Natural killer cell treated with Interleukin-12 subunit alpha and Interleukin-12 subunit beta and Interleukin-15 and Interleukin-18, amount 100 ng/mL, for 72 hours (primary cell): ENCODE measurements around the gene ITGA11. TPM values are rescaled to one million over a fixed set of nuclear protein-coding genes. Genes with fewer than 3 reads are reported as not detected.

Experiments used
- ATAC-seq, 2 donors: fragments of 150-1000 bp; cut with Tn5 transposase in 1 of 2; sonication (Bioruptor Pico), chemical (Tn5 transposase) in 1 of 2; 2 replicates each; pipeline ENCODE4 v1.10.0; 2021
- DNase-seq: peaks from one replicate; pipeline ENCODE4 v3.0.0; 2022; ENCODE audit warnings: low spot score
- H3K27ac Mint-ChIP-seq, 2 donors: 1 replicate in 1 of 2; 2 replicates in 1 of 2; pipeline ENCODE4 v1.8.0; 2022; ENCODE audit warnings: mixed read lengths in 2 of 2, mild to moderate bottlenecking in 1 of 2, moderate library complexity in 1 of 2
- H3K27me3 Mint-ChIP-seq, 2 donors: 1 replicate in 1 of 2; 2 replicates in 1 of 2; pipeline ENCODE4 v1.8.0; 2022; ENCODE audit warnings: mixed read lengths in 2 of 2
- H3K36me3 Mint-ChIP-seq: one replicate; pipeline ENCODE4 v1.8.0; 2022; ENCODE audit warnings: mixed read lengths
- H3K4me1 Mint-ChIP-seq, 2 donors: 1 replicate in 1 of 2; 2 replicates in 1 of 2; pipeline ENCODE4 v1.8.0; 2022; ENCODE audit warnings: low read depth in 2 of 2, mixed read lengths in 2 of 2, mild to moderate bottlenecking in 1 of 2
- H3K4me3 Mint-ChIP-seq: one replicate; pipeline ENCODE4 v1.8.0; 2022; ENCODE audit warnings: mixed read lengths
- H3K9me3 Mint-ChIP-seq: 2 replicates; pipeline ENCODE4 v1.8.0; 2022; ENCODE audit warnings: mixed read lengths
- total RNA-seq, 2 donors: library from RNA; stranded (reverse); gene quantifications; one replicate each; pipeline ENCODE4 v1.2.3, GENCODE V29; 2022

The ITGA11 gene
- total RNA-seq, 2 donors from 2014 or later = 0.17 to 0.98 TPM

GRCh38 chr15:68369931-68370767 is 61.8 kb downstream of the ITGA11 start:
- ATAC-seq = no peak
- peak; percentile 12 for DNase-seq
- Mint-ChIP-seq H3K4me1 (no peaks in the 10 kb centered on the region), H3K9me3 (no peaks in the 10 kb centered on the region), H3K36me3 (no peaks in the 10 kb centered on the region), H3K27ac (no peak overlapping the region), H3K4me3 (no peak overlapping the region), H3K27me3 (peaks cover 12 to 13% of the 10 kb centered on the region in 2 donors)

GRCh38 chr15:68368731-68369435 is 63.1 kb downstream of the ITGA11 start:
- no peak overlapping the region for H3K4me3 Mint-ChIP-seq

GRCh38 chr15:68367992-68368391 is 64.0 kb downstream of the ITGA11 start:
- H3K4me3 Mint-ChIP-seq = no peak overlapping the region
- ATAC-seq (no peak), DNase-seq (no peak)
- H3K9me3 Mint-ChIP-seq = no peaks in the 10 kb centered on the region
- H3K27ac Mint-ChIP-seq = no peak overlapping the region
- H3K27me3 Mint-ChIP-seq = peaks cover 13 to 14% of the 10 kb centered on the region in 2 donors
- no peaks in the 10 kb centered on the region for H3K4me1 Mint-ChIP-seq
- H3K36me3 Mint-ChIP-seq = no peaks in the 10 kb centered on the region

More at GRCh38 chr15:68368731-68369435, 63.1 kb downstream of the ITGA11 start:
- peaks cover 13 to 14% of the 10 kb centered on the region in 2 donors for H3K27me3 Mint-ChIP-seq
- DNase-seq = peak; percentile 23
- no peaks in the 10 kb centered on the region for H3K4me1 Mint-ChIP-seq
- H3K27ac Mint-ChIP-seq = no peak overlapping the region
- no peaks in the 10 kb centered on the region for H3K36me3 Mint-ChIP-seq
- H3K9me3 Mint-ChIP-seq = no peaks in the 10 kb centered on the region
- no peak for ATAC-seq

- no peak for DNase-seq
- no peak overlapping the region for H3K27ac Mint-ChIP-seq
- no peaks in the 10 kb centered on the region for H3K9me3 Mint-ChIP-seq
- no peak overlapping the region for H3K4me3 Mint-ChIP-seq
- no peak for ATAC-seq
- no peaks in the 10 kb centered on the region for H3K4me1 Mint-ChIP-seq
- peaks cover 13 to 14% of the 10 kb centered on the region in 2 donors for H3K27me3 Mint-ChIP-seq
- H3K36me3 Mint-ChIP-seq = no peaks in the 10 kb centered on the region
Measured at GRCh38 chr15:68367226-68367625, 64.7 kb downstream of the ITGA11 start.

- H3K27ac Mint-ChIP-seq = no peak overlapping the region
Measured at GRCh38 chr15:68366314-68366713, 65.6 kb downstream of the ITGA11 start.

GRCh38 chr15:68365770-68366169 is 66.2 kb downstream of the ITGA11 start:
- H3K27me3 Mint-ChIP-seq = peaks cover 13 to 14% of the 10 kb centered on the region in 2 donors
- no peak overlapping the region for H3K27ac Mint-ChIP-seq
- no peak overlapping the region for H3K4me3 Mint-ChIP-seq
- DNase-seq (no peak), ATAC-seq (no peak)
- no peaks in the 10 kb centered on the region for H3K36me3 Mint-ChIP-seq
- no peaks in the 10 kb centered on the region for H3K4me1 Mint-ChIP-seq
- no peaks in the 10 kb centered on the region for H3K9me3 Mint-ChIP-seq

More at GRCh38 chr15:68366314-68366713, 65.6 kb downstream of the ITGA11 start:
- DNase-seq = no peak
- H3K27me3 Mint-ChIP-seq = peaks cover 13 to 14% of the 10 kb centered on the region in 2 donors
- no peaks in the 10 kb centered on the region for H3K9me3 Mint-ChIP-seq
- no peaks in the 10 kb centered on the region for H3K36me3 Mint-ChIP-seq
- H3K4me1 Mint-ChIP-seq = no peaks in the 10 kb centered on the region
- no peak overlapping the region for H3K4me3 Mint-ChIP-seq
- ATAC-seq = no peak

- H3K4me3 Mint-ChIP-seq = no peak overlapping the region
- no peaks in the 10 kb centered on the region for H3K4me1 Mint-ChIP-seq
- no peak overlapping the region for H3K27ac Mint-ChIP-seq
- peaks cover 13 to 14% of the 10 kb centered on the region in 2 donors for H3K27me3 Mint-ChIP-seq
- no peaks in the 10 kb centered on the region for H3K9me3 Mint-ChIP-seq
- ATAC-seq (no peak), DNase-seq (no peak)
- no peaks in the 10 kb centered on the region for H3K36me3 Mint-ChIP-seq
Measured at GRCh38 chr15:68365140-68365745, 66.7 kb downstream of the ITGA11 start.

- H3K36me3 Mint-ChIP-seq = no peaks in the 10 kb centered on the region
- H3K4me3 Mint-ChIP-seq = no peak overlapping the region
- no peaks in the 10 kb centered on the region for H3K4me1 Mint-ChIP-seq
- no peak for DNase-seq
- H3K9me3 Mint-ChIP-seq = no peaks in the 10 kb centered on the region
- no peak overlapping the region for H3K27ac Mint-ChIP-seq
- peaks cover 11 to 12% of the 10 kb centered on the region in 2 donors for H3K27me3 Mint-ChIP-seq
- no peak for ATAC-seq
Measured at GRCh38 chr15:68364660-68365035, 67.3 kb downstream of the ITGA11 start.

- no peaks in the 10 kb centered on the region for H3K4me1 Mint-ChIP-seq
- no peaks in the 10 kb centered on the region for H3K9me3 Mint-ChIP-seq
- DNase-seq (no peak), ATAC-seq (no peak)
- H3K4me3 Mint-ChIP-seq = no peak overlapping the region
- H3K27me3 Mint-ChIP-seq = peaks cover 9 to 12% of the 10 kb centered on the region in 2 donors
- H3K27ac Mint-ChIP-seq = no peak overlapping the region
- H3K36me3 Mint-ChIP-seq = no peaks in the 10 kb centered on the region
Measured at GRCh38 chr15:68364028-68364659, 67.8 kb downstream of the ITGA11 start.

GRCh38 chr15:68363353-68363752 is 68.6 kb downstream of the ITGA11 start:
- Mint-ChIP-seq H3K27ac (no peak overlapping the region), H3K36me3 (no peaks in the 10 kb centered on the region), H3K9me3 (no peaks in the 10 kb centered on the region), H3K4me1 (no peaks in the 10 kb centered on the region), H3K27me3 (peaks cover 9% of the 10 kb centered on the region in 2 donors), H3K4me3 (no peak overlapping the region)
- ATAC-seq (no peak), DNase-seq (no peak)

- H3K9me3 Mint-ChIP-seq = no peaks in the 10 kb centered on the region
- H3K4me1 Mint-ChIP-seq = no peaks in the 10 kb centered on the region
- no peak overlapping the region for H3K4me3 Mint-ChIP-seq
- H3K27ac Mint-ChIP-seq = no peak overlapping the region
- H3K27me3 Mint-ChIP-seq = peaks cover 7 to 9% of the 10 kb centered on the region in 2 donors
- H3K36me3 Mint-ChIP-seq = no peaks in the 10 kb centered on the region
- no peak for DNase-seq
- ATAC-seq = no peak
Measured at GRCh38 chr15:68362537-68363126, 69.3 kb downstream of the ITGA11 start.

GRCh38 chr15:68360721-68361120 is 71.2 kb downstream of the ITGA11 start:
- Mint-ChIP-seq H3K27ac (no peak overlapping the region), H3K4me3 (no peak overlapping the region), H3K36me3 (no peaks in the 10 kb centered on the region), H3K9me3 (peaks cover 4% of the 10 kb centered on the region), H3K27me3 (peaks cover 0 to 7% of the 10 kb centered on the region in 2 donors), H3K4me1 (no peaks in the 10 kb centered on the region)
- ATAC-seq = no peak
- no peak for DNase-seq

- no peak overlapping the region for H3K4me3 Mint-ChIP-seq
- no peak overlapping the region for H3K27ac Mint-ChIP-seq
- H3K4me1 Mint-ChIP-seq = peaks cover 0 to 5% of the 10 kb centered on the region in 2 donors
- no peaks in the 10 kb centered on the region for H3K36me3 Mint-ChIP-seq
- no peak for DNase-seq
- no peak for ATAC-seq
- H3K27me3 Mint-ChIP-seq = peaks cover 0 to 4% of the 10 kb centered on the region in 2 donors
- H3K9me3 Mint-ChIP-seq = peaks cover 4% of the 10 kb centered on the region
Measured at GRCh38 chr15:68356778-68357177, 75.2 kb downstream of the ITGA11 start.
